Endodermal cell (in vitro differentiated cells): ENCODE measurements around the gene CREBL2. TPM values are rescaled to one million over a fixed set of nuclear protein-coding genes. Genes with fewer than 3 reads are reported as not detected.
A peak's percentile ranks its signal among the peaks of the same experiment; 100 is the strongest.
"Not testable (repeated sequence)": the region's sequence is repeated elsewhere in the genome, so short reads cannot be mapped to it uniquely, and the experiment has no call there.

Source experiments
- DNase-seq: peaks from one replicate; pipeline ENCODE4 v3.0.0-alpha.2; 2017
- H3K27ac ChIP-seq: 2 replicates; pipeline ENCODE4 v1.5.1; 2013; ENCODE audit warnings: mild to moderate bottlenecking, low read depth, low read length, moderate library complexity
- H3K27me3 ChIP-seq: 2 replicates; pipeline ENCODE4 v1.6.1; 2013; ENCODE audit warnings: mild to moderate bottlenecking, low read length, moderate library complexity; ENCODE audit not compliant: insufficient read depth, control insufficient read depth, poor library complexity, severe bottlenecking
- H3K36me3 ChIP-seq: 2 replicates; pipeline ENCODE4 v1.7.0; 2013; ENCODE audit warnings: mild to moderate bottlenecking, low read length, moderate library complexity; ENCODE audit not compliant: control insufficient read depth, insufficient read depth
- H3K4me1 ChIP-seq: one replicate; pipeline ENCODE4 v1.7.0; 2013; ENCODE audit warnings: low read length; ENCODE audit not compliant: control insufficient read depth, insufficient read depth
- H3K4me3 ChIP-seq: 2 replicates; pipeline ENCODE4 v1.5.1; 2013; ENCODE audit warnings: mild to moderate bottlenecking, low read length, moderate library complexity
- H3K9ac ChIP-seq: 2 replicates; pipeline ENCODE4 v1.6.1; 2013; ENCODE audit warnings: mild to moderate bottlenecking, low read length, moderate library complexity; ENCODE audit not compliant: poor library complexity, severe bottlenecking; ENCODE audit errors: extremely low read depth
- H3K9me3 ChIP-seq: 2 replicates; pipeline ENCODE4 v1.6.1; 2013; ENCODE audit warnings: mild to moderate bottlenecking, low read length, moderate library complexity; ENCODE audit not compliant: control insufficient read depth
- H3K27ac Mint-ChIP-seq: 2 replicates; pipeline ENCODE4 v1.8.0; 2020; ENCODE audit warnings: mixed read lengths
- H3K27me3 Mint-ChIP-seq: 2 replicates; pipeline ENCODE4 v1.8.0; 2021; ENCODE audit warnings: mild to moderate bottlenecking, mixed read lengths; ENCODE audit not compliant: insufficient read depth
- H3K36me3 Mint-ChIP-seq: 2 replicates; pipeline ENCODE4 v1.8.0; 2020; ENCODE audit warnings: low read depth, mixed read lengths
- H3K4me1 Mint-ChIP-seq: 2 replicates; pipeline ENCODE4 v1.8.0; 2020; ENCODE audit warnings: mixed read lengths
- H3K4me3 Mint-ChIP-seq: 2 replicates; pipeline ENCODE4 v1.8.0; 2020; ENCODE audit warnings: mild to moderate bottlenecking, moderate library complexity, mixed read lengths
- H3K9me3 Mint-ChIP-seq: 2 replicates; pipeline ENCODE4 v1.8.0; 2020; ENCODE audit warnings: mild to moderate bottlenecking, mixed read lengths
- WGBS, 2 experiments: methylation state at CpG; one replicate each; pipeline versions ENCODE4 v1.1.5 to v1.1.7; 2013; ENCODE audit warnings: missing lambda C conversion rate in 2 of 2, mixed read lengths in 1 of 2; ENCODE audit not compliant: insufficient coverage in 1 of 2, insufficient read length in 1 of 2; 5-methylcytosine and 5-hydroxymethylcytosine counted together
- total RNA-seq, 2 donors: library from RNA; stranded (reverse); fragmentation: NEBNext Ultra II Directional in 1 of 2; extraction: Animal tissue kit (Norgen Biotek cat#: 25700) in 1 of 2; gene quantifications; 2 replicates in 1 of 2; 3 replicates in 1 of 2; pipeline ENCODE4 v1.2.1, GENCODE V29; 2021
- TF ChIP-seq, protein P1 (sequence below): fragments of 200-600 bp; sonication (generic); conservative IDR thresholded peaks from 2 replicates; pipeline ENCODE4 v1.5.0; 2021; ENCODE audit warnings: antibody characterized with exemption, mild to moderate bottlenecking

Gene CREBL2
- total RNA-seq, 2 donors from 2014 or later, result 27.2 to 46.9 TPM

GRCh38 chr12:12641650-12642049 lies 30.0 kb downstream of the CREBL2 start:
- H3K4me3 Mint-ChIP-seq, result no peak overlapping the region
- peaks cover 36% of the 10 kb centered on the region for H3K9me3 Mint-ChIP-seq
- Histone ChIP-seq H3K27me3 (no peaks in the 10 kb centered on the region), H3K36me3 (peaks cover 31% of the 10 kb centered on the region), H3K27ac (no peak overlapping the region), H3K9me3 (peaks cover 33% of the 10 kb centered on the region), H3K9ac (no peak overlapping the region), H3K4me3 (no peak overlapping the region), H3K4me1 (no peaks in the 10 kb centered on the region)
- no peak overlapping the region for H3K27ac Mint-ChIP-seq
- WGBS, 2 experiments, result 93% methylated on average over 2 of the region's 2 CpGs; no CpG with 5 or more reads in 1 of the 2 experiments
- TF ChIP-seq, protein P1, sequence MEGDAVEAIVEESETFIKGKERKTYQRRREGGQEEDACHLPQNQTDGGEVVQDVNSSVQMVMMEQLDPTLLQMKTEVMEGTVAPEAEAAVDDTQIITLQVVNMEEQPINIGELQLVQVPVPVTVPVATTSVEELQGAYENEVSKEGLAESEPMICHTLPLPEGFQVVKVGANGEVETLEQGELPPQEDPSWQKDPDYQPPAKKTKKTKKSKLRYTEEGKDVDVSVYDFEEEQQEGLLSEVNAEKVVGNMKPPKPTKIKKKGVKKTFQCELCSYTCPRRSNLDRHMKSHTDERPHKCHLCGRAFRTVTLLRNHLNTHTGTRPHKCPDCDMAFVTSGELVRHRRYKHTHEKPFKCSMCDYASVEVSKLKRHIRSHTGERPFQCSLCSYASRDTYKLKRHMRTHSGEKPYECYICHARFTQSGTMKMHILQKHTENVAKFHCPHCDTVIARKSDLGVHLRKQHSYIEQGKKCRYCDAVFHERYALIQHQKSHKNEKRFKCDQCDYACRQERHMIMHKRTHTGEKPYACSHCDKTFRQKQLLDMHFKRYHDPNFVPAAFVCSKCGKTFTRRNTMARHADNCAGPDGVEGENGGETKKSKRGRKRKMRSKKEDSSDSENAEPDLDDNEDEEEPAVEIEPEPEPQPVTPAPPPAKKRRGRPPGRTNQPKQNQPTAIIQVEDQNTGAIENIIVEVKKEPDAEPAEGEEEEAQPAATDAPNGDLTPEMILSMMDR, result no peak
- DNase-seq, result no peak
- H3K4me1 Mint-ChIP-seq, result no peaks in the 10 kb centered on the region
- peaks cover 80% of the 10 kb centered on the region for H3K36me3 Mint-ChIP-seq
- no peaks in the 10 kb centered on the region for H3K27me3 Mint-ChIP-seq

DNA sequence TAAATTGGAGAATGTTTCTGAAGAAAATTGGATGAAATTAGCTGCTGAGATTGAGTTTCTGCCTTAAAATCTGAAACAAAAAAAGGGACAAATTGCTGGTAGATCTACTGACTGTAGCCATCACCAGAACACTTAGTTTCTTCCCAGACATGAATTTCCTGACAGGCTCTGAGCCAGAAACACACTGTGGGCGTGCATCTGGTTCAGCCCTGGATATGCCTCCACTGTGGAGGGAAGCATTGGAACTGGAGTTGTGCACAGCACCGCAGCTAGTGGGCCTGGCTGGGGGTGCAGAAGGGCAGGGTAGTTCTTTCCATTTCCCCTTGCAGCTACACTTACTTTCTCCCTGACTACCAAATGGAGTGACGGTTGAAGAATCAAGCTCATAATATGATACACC lies 31.2 kb downstream of the CREBL2 start:
- H3K27ac Mint-ChIP-seq, result no peak overlapping the region
- peaks cover 79% of the 10 kb centered on the region for H3K36me3 Mint-ChIP-seq
- H3K36me3 ChIP-seq, result peaks cover 31% of the 10 kb centered on the region
- 83 to 100% methylated on average over 2 to 3 of the region's 3 CpGs for WGBS, 2 experiments
- no peaks in the 10 kb centered on the region for H3K27me3 ChIP-seq
- no peaks in the 10 kb centered on the region for H3K4me1 ChIP-seq
- TF ChIP-seq, protein P1, result no peak
- DNase-seq, result no peak
- H3K27me3 Mint-ChIP-seq, result no peaks in the 10 kb centered on the region
- no peak overlapping the region for H3K27ac ChIP-seq
- H3K4me1 Mint-ChIP-seq, result no peaks in the 10 kb centered on the region
- H3K4me3 ChIP-seq, result no peak overlapping the region
- H3K9me3 ChIP-seq, result peaks cover 45% of the 10 kb centered on the region
- H3K9ac ChIP-seq, result no peak overlapping the region
- no peak overlapping the region for H3K4me3 Mint-ChIP-seq
- peaks cover 49% of the 10 kb centered on the region for H3K9me3 Mint-ChIP-seq

DNA sequence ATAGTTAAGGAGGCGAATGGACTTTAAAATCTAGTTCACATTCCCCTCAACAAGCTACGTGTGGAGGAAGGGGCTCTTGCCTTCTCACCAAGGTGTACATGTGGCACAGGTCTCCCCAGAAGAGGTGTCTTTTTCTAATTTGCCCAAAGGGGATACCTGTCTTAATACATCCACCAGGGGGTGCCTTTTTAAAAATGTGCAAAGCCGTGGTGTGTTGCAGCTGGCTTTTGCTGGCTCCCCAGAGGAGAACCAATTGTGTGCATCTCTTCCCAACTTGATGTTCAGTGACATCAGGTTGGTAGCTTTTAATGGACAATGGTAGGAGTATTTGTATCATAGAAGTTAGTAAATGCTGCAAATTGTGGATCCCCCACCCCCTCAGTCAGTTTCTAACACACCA lies 33.8 kb downstream of the CREBL2 start:
- Mint-ChIP-seq H3K36me3 (peaks cover 67% of the 10 kb centered on the region), H3K27ac (no peak overlapping the region), H3K27me3 (peaks cover 4% of the 10 kb centered on the region), H3K4me3 (no peak overlapping the region), H3K4me1 (no peaks in the 10 kb centered on the region), H3K9me3 (peaks cover 55% of the 10 kb centered on the region)
- no peaks in the 10 kb centered on the region for H3K27me3 ChIP-seq
- DNase-seq, result peak; percentile 63
- no peak overlapping the region for H3K27ac ChIP-seq
- TF ChIP-seq, protein P1, result peak; percentile 84
- 93 to 100% methylated on average over 2 to 3 of the region's 3 CpGs for WGBS, 2 experiments
- H3K4me3 ChIP-seq, result no peak overlapping the region
- H3K9me3 ChIP-seq, result peaks cover 52% of the 10 kb centered on the region
- no peaks in the 10 kb centered on the region for H3K4me1 ChIP-seq
- H3K36me3 ChIP-seq, result peaks cover 21% of the 10 kb centered on the region
- no peak overlapping the region for H3K9ac ChIP-seq

- H3K4me3 Mint-ChIP-seq, DNase-seq, H3K27me3 ChIP-seq, H3K4me3 ChIP-seq, H3K4me1 Mint-ChIP-seq, H3K27me3 Mint-ChIP-seq, H3K27ac ChIP-seq, H3K4me1 ChIP-seq, H3K9ac ChIP-seq, H3K27ac Mint-ChIP-seq: not testable (repeated sequence)
- H3K9me3 ChIP-seq, result peaks cover 53% of the 10 kb centered on the region
- H3K9me3 Mint-ChIP-seq, result peaks cover 55% of the 10 kb centered on the region
- H3K36me3 ChIP-seq, result peaks cover 21% of the 10 kb centered on the region
- 85 to 95% methylated on average over 4 to 6 of the region's 6 CpGs for WGBS, 2 experiments
- H3K36me3 Mint-ChIP-seq, result peaks cover 62% of the 10 kb centered on the region
Measured at GRCh38 chr12:12645968-12646367, 34.3 kb downstream of the CREBL2 start.
